GM18868 (cell line): Measurements from ENCODE around the gene POLRMT.
"Not testable (repeated sequence)": the region's sequence is repeated elsewhere in the genome, so short reads cannot be mapped to it uniquely, and the experiment has no call there.

Source experiments
- ATAC-seq: cut with Tn5 transposase; IDR thresholded peaks from one replicate; pipeline ENCODE4 v1.9.1; 2021; ENCODE audit warnings: mild to moderate bottlenecking, moderate library complexity; ENCODE audit not compliant: unreplicated experiment

The POLRMT gene

DNA sequence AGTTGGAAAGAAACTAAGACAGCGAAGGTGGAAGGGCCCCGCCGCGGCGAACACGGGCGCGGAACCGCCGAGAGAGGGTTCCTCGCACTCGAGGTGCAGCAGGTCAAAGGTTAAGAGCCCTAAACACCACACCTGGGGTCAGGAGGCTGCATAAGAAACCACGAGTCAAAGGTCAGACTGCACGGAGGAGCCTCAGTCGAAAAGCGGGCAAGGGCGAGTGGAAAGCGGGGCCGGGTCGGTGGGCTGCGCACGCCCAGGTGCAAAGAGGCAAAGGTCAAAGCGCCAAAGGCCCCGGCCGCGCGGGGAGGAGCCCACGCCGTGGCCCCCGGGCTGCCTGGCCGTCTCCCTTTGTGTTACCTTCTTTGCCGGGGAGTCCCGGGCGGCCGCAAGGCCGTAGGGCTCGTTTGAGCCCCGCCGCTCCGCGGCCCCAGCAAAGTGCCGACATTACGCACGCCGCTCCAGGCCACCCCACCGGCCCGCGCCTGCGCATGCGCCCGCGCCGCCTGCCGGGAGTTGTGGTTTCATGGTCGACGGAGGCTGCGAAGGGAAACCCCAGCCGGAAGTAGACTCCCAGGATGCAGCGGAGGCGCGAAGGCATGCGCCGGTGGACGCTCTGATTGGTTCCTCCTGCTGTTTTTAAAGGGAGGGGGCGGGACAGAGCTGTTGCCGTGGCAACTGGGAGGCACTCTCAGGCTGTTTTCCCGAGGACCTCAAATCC lies at the start of gene POLRMT:
POLRMT (minus strand) TSS at position 470 of the 718 bp plus-strand sequence; CDS start at position 445, 25 bp downstream.
- peak; percentile 85 for ATAC-seq

DNA sequence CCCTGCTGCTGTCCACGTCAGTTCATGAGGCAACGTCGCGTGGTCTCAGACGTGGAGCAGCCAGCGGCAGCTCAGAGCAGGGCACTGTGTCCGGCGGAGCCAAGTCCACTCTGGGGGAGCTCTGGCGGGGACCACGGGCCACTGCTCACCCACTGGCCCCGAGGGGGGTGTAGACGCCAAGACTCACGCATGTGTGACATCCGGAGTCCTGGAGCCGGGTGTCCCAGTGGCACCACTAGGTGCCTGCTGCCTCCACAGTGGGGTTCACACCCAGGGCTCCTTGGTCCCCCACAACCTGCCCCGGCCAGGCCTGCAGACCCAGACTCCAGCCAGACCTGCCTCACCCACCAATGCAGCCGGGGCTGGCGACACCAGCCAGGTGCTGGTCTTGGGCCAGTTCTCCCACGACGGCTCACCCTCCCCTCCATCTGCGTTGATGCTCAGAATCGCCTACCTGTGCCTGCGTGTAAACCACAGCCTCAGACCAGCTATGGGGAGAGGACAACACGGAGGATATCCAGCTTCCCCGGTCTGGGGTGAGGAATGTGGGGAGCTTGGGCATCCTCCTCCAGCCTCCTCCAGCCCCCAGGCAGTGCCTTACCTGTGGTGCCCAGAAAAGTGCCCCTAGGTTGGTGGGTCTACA lies 49.5 kb upstream of the POLRMT start:
- no peak for ATAC-seq

DNA sequence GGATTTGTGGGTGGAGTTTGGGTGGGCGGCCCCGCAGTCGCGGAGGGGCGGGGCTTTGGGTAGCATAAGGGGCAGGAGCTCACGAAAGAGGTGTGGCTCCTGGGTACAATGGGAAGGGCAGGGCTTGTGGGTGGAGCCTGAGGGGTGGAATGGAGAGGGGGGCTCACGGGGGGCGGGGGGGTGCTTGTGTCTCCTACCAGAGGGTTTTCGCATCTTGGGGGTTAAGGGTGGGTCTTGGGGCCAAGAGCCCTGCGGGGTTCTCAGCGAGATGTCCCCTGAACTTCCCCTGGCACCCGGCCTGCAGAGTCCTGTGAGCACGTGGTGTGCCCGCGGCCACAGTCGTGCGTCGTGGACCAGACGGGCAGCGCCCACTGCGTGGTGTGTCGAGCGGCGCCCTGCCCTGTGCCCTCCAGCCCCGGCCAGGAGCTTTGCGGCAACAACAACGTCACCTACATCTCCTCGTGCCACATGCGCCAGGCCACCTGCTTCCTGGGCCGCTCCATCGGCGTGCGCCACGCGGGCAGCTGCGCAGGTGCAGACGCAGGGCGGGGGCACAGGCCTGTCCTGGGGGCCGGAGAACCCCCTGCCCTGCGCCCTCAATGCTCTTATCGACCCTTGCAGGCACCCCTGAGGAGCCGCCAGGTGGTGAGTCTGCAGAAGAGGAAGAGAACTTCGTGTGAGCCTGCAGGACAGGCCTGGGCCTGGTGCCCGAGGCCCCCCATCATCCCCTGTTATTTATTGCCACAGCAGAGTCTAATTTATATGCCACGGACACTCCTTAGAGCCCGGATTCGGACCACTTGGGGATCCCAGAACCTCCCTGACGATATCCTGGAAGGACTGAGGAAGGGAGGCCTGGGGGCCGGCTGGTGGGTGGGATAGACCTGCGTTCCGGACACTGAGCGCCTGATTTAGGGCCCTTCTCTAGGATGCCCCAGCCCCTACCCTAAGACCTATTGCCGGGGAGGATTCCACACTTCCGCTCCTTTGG lies 48.0 kb upstream of the POLRMT start:
- no peak for ATAC-seq

DNA sequence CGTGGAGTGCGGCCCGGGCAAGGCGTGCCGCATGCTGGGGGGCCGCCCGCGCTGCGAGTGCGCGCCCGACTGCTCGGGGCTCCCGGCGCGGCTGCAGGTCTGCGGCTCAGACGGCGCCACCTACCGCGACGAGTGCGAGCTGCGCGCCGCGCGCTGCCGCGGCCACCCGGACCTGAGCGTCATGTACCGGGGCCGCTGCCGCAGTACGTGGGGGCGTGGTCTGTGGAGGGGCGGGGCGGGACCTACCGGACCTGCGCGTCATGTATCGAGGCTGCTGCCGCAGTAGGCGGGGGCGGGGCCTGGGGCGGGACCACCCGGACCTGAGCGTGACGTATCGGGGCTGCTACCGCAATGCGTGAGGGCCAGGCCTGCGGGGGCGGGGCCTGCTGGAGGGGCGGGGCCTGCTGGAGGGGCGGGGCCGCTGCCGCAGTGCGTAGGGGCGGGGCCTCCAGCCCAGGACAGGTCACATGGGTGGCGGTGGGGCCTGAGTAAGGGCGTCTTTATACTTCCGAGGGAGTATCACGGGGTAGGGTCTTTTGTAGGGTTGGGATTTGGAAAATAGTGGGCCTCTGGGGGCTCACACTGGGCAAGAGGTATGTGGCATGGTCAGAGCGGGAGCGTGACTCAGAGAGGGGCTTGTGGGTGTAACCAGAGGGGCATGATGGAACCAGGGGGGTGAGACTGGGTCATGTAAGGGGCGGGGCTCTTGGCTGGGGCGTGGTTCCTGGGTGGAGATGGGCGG lies 47.1 kb upstream of the POLRMT start:
- ATAC-seq = peak; percentile 70

DNA sequence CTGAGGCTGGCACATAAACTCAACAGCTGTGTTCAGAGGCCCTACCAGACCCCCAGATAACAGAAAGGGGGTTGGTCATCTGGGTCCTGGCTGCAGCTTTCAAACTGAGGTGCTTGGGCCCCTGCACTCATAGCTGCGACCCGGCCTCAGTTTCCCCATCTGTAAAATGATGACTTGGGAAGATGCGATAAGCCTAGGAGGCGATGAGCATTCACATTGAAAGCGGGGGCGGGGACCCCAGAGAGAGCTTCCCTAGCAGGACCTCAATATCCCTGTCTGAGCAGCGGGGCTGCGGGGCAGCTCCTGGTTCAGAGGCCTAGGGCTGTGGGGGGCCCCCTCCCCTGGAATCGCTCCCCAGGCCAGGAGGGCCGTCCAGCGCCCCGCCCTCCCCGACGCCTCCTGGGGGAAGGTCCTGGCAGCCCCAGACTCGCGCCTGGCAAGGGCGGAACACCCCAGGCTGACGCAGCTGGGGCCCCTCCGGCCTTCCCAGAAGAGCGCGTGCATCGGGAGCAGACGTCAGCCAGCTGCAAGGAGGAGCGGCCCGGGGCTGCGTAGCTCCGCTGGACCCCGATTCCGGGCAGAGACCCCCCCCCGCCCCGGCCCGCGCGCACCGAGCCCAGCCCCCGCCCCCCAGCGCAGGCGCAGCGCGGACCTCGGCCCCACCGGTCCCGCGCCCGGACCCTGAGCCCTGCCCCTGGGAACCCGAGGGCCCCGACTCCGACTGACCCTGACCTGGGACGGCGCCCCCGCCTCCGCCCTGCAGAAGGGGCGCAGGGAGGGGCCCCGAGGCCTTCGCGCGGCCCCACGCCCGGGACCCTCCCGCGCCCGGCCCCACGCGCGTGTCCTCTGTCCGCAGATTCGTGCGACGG lies 46.3 kb upstream of the POLRMT start:
- peak; percentile 2 for ATAC-seq

DNA sequence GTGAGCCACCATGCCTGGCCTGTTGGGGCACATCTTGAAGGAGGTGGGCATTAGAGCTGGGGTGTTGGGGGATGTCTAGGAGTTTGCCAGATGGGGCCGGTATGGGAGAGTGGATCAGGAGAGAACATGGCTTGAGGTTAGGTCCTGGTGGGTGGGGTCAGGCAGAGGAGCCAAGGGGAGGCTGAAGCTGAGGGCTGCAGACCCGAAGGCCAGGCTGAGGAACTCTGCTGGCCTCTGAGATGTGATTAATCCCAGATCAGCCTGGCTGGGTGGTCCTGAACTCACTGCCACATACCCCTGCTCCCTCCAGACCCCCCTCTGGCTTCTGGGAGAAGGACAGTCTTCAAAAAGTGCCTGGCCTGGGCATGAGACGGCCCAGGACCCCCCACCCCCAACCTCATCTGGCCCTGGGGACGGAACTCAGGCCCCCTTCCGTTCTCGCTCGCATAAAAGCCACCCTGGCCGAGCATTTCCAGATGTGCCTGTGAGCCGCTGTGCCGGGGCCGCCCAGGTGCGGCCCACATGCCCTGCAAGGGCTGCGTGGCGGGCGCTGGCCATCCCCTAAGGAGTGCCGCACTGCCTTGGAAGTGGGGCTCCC lies 45.6 kb upstream of the POLRMT start:
- ATAC-seq = no peak

DNA sequence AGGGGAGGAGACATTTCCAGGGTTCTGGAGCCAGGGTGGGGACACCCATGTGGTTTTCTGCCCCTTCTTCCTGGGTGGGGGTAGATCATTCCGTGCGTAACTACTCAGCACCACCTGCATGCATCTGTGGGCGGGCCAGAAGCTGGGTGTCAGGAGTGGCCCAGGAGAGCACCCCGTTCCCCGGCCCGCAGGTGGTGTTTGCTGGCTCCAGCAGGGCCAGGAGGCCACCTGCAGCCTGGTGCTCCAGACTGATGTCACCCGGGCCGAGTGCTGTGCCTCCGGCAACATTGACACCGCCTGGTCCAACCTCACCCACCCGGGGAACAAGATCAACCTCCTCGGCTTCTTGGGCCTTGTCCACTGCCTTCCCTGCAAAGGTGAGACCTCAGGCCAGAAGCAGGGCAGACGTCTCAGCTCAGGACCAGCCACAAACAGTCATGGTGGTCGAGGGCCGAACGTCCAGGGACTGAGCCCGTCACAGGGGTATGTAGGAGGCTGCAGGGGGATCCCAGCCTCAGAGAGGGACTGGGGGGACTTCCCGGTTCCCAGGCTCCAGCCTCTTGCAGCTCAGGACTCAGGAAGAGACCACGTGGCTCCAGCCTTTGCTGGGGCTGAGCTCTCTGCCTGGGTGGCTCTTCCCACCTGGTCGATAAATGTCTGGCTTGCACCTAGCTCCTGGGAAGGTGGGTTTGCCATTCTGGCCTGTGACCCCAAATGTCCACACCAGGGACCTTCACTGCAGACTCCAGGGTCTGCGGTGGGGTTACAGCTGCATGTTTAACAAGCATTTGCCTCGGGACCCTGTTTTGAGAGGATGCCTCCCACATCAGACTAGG lies 44.5 kb upstream of the POLRMT start:
- no peak for ATAC-seq

DNA sequence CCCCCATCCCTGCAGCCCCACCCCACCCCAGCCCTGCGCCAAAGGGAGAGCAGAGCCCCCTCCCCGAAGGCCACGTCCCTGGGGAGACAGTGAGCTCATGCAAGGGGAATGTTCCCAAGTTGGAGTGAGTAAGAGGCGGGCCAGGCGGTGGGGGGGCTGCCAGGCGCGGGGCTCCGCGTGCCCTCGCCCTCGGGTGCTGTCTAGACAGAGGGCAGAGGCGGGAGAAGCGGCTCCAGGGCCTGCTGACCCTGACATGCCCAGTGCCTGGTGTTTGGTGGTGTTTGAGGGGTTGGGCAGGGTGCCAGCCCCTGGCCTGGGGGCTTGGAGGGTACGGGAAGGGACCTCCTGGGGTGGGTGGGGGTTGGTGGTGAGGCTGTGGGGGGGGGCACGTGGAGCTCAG lies 43.9 kb upstream of the POLRMT start:
- no peak for ATAC-seq

DNA sequence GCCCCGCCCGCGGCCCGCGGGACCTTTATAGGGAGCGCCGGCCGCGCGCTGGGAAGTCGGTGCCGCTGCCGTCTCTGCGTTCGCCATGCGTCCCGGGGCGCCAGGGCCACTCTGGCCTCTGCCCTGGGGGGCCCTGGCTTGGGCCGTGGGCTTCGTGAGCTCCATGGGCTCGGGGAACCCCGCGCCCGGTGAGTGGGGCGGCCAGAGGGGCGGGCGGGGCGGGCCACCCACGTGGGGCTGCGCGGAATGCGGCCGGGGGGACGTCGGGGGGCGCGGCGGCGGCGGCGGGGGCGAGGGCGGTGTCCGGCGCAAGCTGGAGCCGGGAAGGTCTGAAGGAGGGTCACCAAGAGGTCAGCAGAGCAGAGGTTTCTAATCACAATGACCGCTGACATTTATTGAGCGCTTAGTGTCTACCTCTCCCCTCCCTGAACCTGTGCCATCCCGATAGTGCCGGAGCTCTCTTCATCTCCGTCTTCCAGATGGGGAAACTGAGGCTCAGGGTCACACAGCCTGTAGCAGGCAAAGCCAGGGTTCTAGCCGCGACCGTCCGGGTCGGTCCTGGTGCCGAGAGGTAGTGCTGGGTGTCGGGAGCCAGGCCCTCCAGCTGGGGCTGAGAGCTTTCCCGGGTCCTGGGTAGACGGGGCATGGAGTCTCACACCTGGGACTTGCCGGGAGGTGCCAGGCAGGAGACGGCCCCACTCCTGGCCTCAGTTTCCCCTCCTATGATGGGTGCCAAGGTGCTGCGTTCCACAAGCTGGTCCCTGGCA lies 43.2 kb upstream of the POLRMT start, which contains the start of gene FSTL3:
FSTL3 (plus strand) TSS at position 54 of the 767 bp plus-strand sequence; CDS start at position 86, 32 bp downstream.
- no peak for ATAC-seq

DNA sequence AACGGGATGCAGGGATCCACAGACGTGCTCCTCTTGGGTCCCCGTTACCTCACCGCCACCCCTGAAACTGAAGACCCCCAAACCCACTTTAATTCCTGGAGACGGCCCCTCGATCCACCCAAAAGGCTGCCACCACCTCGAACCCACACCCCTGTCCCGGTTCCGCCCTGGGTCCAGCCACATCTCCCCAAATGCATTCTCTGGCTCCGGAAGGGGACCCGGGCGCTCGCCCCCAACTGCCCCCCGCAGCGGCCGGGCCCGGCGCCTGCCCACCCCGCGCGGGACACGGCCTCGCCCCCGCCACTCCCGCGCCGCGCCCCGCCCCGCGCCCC lies 42.6 kb upstream of the POLRMT start:
- no peak for ATAC-seq

DNA sequence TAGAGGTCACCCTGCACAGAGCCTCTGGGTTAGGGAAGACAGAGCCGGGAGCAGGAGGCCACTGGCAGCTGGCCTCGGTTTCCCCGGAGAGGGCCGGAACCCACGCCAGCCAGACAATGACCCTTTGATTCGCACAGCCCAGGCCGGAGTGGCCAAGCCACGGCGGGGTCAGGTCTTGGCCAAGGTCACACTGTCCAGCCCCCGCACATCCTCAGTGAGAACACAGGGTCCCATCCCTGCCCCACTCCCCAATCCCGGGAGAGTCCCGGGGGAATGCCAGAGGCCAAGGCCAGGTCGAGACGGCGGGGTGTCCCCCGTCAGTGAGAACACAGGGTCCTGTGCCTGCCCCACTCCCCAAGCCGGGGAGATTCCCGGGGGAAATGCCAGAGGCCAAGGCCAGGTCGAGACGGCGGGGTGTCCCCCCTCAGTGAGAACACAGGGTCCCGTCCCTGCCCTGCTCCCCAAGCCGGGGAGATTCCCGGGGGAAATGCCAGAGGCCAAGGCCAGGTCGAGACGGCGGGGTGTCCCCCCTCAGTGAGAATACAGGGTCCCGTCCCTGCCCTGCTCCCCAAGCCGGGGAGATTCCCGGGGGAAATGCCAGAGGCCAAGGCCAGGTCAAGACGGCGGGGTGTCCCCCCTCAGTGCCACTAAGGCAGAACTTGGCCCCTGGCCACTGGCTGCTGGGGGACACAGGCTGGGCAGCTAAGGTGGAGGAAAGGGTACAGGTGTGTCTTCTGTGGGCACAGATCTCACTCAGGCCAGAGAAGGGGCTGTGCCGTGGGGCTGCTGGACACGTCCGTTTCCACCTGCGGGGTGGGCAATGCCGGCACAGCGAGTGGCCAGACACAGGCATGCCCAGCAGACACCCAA lies 41.2 kb upstream of the POLRMT start:
- ATAC-seq = no peak

DNA sequence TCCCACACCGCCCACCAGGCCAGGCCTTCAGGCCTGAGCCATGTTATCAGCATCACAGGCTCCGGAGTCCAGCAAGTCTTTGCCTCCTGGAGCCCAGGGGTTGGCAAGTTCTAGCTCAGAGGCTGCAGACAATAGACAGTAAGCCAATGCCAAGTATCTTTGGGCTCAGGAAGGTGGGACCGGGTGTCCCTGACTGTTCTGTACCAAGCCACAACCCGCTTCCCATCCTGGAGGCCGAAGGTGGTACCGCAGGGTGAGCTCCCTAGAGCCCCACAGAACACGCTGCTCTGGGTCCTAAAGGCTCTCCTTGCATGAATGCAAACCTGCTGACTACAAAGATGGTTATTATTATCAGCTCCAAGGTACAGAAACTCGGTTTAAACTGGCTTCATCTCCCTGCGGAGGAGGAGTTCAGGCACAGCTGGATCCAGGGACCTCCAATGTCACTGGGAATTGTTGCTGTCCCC lies 37.3 kb upstream of the POLRMT start:
- ATAC-seq = no peak

DNA sequence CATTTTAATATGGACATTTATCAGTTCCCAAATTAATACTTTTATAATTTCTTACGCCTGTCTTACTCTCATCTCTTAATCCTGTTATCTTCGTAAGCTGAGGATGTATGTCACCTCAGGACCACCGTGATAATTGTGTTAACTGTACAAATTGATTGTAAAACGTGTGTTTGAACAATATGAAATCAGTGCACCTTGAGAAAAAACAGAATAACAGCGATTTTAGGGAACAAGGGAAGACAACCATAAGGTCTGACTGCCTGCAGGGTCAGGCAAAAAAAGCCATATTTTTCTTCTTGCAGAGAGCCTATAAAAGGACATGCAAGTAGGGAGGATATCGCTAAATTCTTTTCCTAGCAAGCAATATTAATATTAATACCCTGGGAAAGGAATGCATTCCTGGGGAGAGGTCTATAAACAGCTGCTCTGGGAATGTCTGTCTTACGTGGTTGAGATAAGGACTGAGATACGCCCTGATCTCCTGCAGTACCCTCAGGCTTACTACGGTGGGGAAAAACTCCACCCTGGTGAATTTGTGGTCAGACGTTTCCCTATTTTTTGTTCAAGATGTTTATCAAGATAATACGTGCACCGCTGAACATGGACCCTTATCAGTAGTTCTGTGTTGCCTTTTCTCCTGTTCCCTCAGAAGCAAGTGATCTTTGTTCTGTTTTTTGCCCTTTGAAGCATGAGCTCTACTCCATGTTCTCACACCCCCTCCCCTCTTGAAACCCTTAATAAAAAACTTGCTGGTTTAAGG lies 35.5 kb upstream of the POLRMT start:
- ATAC-seq = not testable (repeated sequence)

DNA sequence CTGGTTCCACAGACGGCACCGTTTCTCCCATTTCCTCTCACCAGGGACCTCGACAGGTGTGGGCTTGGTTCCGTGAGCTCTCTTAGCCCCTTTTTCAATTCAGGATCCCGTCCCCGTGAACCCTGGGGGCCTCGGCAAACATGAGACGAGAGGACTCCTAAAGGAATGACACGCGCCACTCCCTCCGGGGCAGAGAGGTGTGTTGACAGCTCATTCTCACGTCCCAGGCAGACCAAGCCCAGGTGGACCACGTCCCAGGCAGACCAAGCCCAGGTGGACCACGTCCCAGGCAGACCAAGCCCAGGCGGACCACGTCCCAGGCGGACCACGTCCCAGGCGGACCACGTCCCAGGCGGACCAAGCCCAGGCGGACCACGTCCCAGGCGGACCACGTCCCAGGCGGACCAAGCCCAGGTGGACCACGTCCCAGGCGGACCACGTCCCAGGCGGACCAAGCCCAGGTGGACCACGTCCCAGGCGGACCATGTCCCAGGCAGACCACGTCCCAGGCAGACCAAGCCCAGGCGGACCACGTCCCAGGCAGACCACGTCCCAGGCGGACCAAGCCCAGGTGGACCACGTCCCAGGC lies 33.7 kb upstream of the POLRMT start:
- ATAC-seq = not testable (repeated sequence)

DNA sequence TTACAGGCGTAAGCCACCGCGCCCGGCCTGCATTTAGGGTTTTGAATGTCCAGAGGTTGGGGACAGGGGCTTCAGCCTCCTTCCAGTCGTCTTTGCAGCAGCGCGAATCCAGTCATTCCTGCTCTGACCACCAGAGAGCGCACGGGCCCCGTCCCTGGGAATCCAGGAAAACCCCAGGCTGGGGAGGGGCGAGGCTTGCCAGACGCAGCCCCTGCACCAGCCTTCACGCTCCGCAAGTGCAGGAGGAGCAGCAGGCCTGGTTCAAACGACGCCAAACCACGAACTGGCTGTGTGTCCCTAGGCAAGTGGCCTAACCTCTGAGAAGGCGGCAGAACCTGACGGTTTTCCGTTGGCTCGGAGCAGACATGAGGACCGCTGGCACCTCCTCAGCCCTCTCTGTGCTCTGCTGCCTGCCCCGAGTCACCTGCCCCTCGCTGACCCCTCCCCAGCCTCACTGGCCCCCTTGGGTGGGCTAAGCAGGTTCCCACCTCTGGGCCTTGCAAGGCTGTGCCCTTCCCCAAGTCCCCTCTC lies 31.6 kb upstream of the POLRMT start:
- ATAC-seq = no peak
